HG03108 (cell line): ENCODE data around the gene PLXNA4.
"Not testable (repeated sequence)": the region's sequence is repeated elsewhere in the genome, so short reads cannot be mapped to it uniquely, and the experiment has no call there.

Source experiments
- ATAC-seq: cut with Tn5 transposase; IDR thresholded peaks from one replicate; pipeline ENCODE4 v1.9.1; 2021; ENCODE audit warnings: moderate library complexity; ENCODE audit not compliant: unreplicated experiment

Gene PLXNA4

GRCh38 chr7:132398253-132398925, 177.9 kb downstream of the PLXNA4 start:
- ATAC-seq = no peak

- ATAC-seq = no peak
Measured at GRCh38 chr7:132397070-132397469, 179.2 kb downstream of the PLXNA4 start.

- ATAC-seq = no peak
Measured at GRCh38 chr7:132395361-132395760, 180.9 kb downstream of the PLXNA4 start.

- ATAC-seq = no peak
Measured at GRCh38 chr7:132394283-132395198, 181.7 kb downstream of the PLXNA4 start.

- ATAC-seq = no peak
Measured at GRCh38 chr7:132393789-132394261, 182.4 kb downstream of the PLXNA4 start.

- ATAC-seq = no peak
Measured at GRCh38 chr7:132392713-132393112, 183.6 kb downstream of the PLXNA4 start.

DNA sequence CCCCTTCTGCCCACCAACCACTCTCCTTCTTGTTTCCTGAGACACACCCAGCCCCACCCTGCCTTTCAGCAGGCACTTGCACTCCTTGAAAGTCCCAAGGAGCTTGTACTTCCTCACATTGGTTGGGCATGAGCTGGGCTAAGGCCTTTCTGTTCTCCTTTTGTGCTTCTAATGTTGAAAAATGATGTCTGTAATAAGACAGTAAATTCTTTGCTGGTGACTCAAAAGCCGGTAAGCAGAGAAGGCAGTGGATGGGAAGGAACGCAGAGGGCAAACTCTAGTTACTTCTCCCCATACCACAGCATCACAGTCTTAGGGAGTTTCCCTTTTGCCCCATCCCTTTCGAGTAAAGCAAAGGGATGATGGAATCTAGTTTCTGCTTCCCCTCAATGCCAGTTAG, 185.6 kb downstream of the PLXNA4 start:
- ATAC-seq = no peak

- ATAC-seq = not testable (repeated sequence)
Measured at GRCh38 chr7:132390049-132390448, 186.2 kb downstream of the PLXNA4 start.

- no peak for ATAC-seq
Measured at GRCh38 chr7:132388688-132389087, 187.6 kb downstream of the PLXNA4 start.

- no peak for ATAC-seq
Measured at GRCh38 chr7:132387596-132387995, 188.7 kb downstream of the PLXNA4 start.

DNA sequence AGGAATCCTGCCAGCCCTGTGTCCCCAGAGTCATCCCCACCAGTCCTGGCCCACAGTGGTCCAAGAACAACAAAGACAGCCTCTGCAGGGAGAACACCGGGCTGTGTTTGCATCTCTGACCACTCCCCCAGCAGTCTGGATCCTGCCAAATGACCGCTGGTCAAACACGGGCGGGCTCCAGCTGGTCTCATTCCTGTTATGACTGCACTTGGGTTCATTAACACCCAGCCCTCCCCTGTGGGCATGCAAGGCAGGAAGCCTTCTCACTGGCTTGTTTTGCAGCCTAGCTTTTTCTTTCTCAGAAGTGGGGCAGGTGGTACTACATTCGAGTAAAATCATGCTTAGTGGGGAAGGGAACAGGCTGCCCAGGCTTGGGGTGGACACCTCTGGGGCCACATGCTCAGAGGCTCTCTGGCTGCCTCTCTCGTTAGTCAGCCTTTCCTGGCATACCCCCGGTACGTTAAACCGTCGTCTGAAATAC, 190.0 kb downstream of the PLXNA4 start:
- no peak for ATAC-seq

DNA sequence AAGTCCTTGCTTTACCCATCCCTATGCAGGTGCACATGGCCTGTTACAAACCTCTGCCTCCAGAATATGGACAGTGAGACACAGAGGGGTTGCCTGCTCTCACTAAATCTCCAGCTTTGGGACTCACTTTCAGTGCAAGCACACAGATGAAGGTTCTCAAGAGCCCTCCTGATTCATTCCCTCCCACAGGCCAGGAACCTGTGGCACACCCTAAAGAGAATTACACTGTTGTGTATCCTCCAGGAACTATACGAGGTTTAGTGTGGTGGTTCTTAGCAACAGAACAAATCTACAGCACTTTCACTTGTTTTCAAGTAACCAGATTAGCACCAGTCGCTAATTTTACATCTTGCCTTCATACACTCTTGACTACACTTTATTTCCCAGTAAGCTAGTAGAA, 192.3 kb downstream of the PLXNA4 start:
- ATAC-seq = no peak

GRCh38 chr7:132381742-132382472, 194.4 kb downstream of the PLXNA4 start:
- ATAC-seq = no peak

DNA sequence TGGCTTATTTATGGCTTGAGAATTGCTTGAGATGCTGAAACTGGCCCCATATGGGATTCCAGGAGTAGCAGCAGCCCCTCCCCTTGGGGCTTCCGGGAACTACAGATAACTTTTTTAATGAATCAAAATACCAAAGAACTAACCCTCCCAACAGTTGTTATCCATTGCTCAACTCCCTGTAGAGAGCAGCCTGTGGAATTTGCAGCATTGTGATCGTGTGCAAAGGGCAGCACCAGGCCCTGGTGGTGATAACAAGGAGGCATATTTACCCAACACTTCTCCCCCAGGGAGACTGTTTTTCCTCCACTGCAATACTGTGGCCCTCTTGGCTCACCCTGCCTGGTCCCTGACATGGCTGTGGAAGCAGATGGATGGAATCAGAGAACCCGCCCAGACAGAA, 196.2 kb downstream of the PLXNA4 start:
- no peak for ATAC-seq

GRCh38 chr7:132379292-132379691, 197.0 kb downstream of the PLXNA4 start:
- no peak for ATAC-seq

GRCh38 chr7:132377703-132378584, 198.3 kb downstream of the PLXNA4 start:
- ATAC-seq = no peak

DNA sequence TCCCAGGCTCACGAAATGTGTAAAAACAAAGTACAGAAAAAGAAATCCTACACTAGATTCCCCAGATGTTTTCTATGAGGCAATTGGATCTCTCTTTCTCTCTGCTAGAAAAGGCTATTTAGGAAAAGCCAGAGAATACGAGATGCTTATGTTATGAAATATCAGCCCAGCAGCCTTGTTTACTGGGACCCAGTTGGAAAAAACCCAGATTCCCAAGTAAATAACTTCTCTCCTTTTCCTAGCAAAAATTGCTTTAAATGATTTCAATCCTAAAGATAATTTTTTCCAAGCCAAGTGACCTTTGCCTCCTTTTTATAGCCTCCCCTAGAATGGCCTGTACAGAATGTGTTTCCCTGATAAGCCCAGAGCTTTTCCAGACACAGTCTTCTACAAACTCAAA, 199.3 kb downstream of the PLXNA4 start:
- ATAC-seq = no peak

- no peak for ATAC-seq
Measured at GRCh38 chr7:132376361-132377013, 199.8 kb downstream of the PLXNA4 start.

DNA sequence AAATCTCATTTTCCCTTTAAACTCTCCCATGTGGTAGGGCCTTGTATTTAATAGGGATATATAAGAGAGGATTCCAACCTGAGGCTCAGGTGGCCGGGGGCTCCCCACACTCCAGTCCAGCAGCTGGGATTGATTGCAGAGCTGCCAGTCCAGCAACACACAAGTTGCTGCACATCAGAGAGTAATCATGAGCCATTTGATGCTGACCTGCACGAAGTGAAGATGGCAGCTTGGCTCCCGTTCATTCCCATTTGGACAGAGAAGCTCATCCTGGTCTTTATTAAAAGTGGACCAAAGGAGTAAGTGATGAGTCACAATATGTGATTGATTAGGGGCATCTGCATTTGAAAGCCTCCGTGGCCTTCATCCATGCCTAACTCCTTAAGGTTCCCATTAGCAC, 202.4 kb downstream of the PLXNA4 start:
- ATAC-seq = no peak

GRCh38 chr7:132373041-132373440, 203.2 kb downstream of the PLXNA4 start:
- ATAC-seq = no peak
